Right atrium auricular region (tissue), 2 donors: ENCODE data around the gene CPNE8. TPM values are rescaled to one million over a fixed set of nuclear protein-coding genes. Genes with fewer than 3 reads are reported as not detected.

Source experiments
- DNase-seq: peaks from one replicate; pipeline ENCODE4 v3.0.0-alpha.2; 2019; ENCODE audit warnings: low spot score
- H3K27ac ChIP-seq, 2 donors: fragments of 200-600 bp; sonication (generic); 1 replicate in 1 of 2; 2 replicates in 1 of 2; pipeline ENCODE4 v1.5.1; 2016 to 2019
- H3K27me3 ChIP-seq, 2 donors: fragments of 200-600 bp; sonication (generic); one replicate each; pipeline versions ENCODE4 v1.5.1 to v1.6.0; 2017 to 2019
- H3K36me3 ChIP-seq: fragments of 200-600 bp; sonication (generic); one replicate; pipeline ENCODE4 v1.5.1; 2016
- H3K4me1 ChIP-seq, 2 donors: fragments of 200-600 bp; sonication (generic); one replicate each; pipeline versions ENCODE4 v1.5.1 to v1.6.0; 2017 to 2019
- H3K4me3 ChIP-seq, 2 donors: fragments of 200-600 bp; sonication (generic); 1 replicate in 1 of 2; 2 replicates in 1 of 2; pipeline ENCODE4 v1.5.1; 2017 to 2019; ENCODE audit warnings: mild to moderate bottlenecking in 1 of 2, moderate library complexity in 1 of 2
- H3K9me3 ChIP-seq, 2 donors: fragments of 200-600 bp; sonication (generic); one replicate each; pipeline ENCODE4 v1.5.1; 2019
- CTCF ChIP-seq, 2 donors: fragments of 200-600 bp; sonication (generic); IDR thresholded peaks; one replicate each; pipeline ENCODE4 v1.5.1; 2019; ENCODE audit warnings: antibody characterized with exemption in 2 of 2
- total RNA-seq, 2 donors: library from RNA; depleted of rRNA; stranded (reverse); fragments of >200 nt; gene quantifications; one replicate each; pipeline ENCODE4 v1.1.0, GENCODE V29; 2016

CPNE8 gene
- total RNA-seq, 2 donors from 2014 or later: 33.1 to 36.2 TPM

GRCh38 chr12:38771871-38772270 lies 133.5 kb downstream of the CPNE8 start:
- DNase-seq: no peak
- no peaks in the 10 kb centered on the region for H3K36me3 ChIP-seq
- no peaks in the 10 kb centered on the region for H3K27me3 ChIP-seq
- H3K9me3 ChIP-seq: no peaks in the 10 kb centered on the region
- no peak overlapping the region for H3K27ac ChIP-seq
- TF ChIP-seq CTCF (IDR thresholded peaks at IDR 0.05): no peak
- H3K4me1 ChIP-seq: no peaks in the 10 kb centered on the region
- H3K4me3 ChIP-seq: no peak overlapping the region

DNA sequence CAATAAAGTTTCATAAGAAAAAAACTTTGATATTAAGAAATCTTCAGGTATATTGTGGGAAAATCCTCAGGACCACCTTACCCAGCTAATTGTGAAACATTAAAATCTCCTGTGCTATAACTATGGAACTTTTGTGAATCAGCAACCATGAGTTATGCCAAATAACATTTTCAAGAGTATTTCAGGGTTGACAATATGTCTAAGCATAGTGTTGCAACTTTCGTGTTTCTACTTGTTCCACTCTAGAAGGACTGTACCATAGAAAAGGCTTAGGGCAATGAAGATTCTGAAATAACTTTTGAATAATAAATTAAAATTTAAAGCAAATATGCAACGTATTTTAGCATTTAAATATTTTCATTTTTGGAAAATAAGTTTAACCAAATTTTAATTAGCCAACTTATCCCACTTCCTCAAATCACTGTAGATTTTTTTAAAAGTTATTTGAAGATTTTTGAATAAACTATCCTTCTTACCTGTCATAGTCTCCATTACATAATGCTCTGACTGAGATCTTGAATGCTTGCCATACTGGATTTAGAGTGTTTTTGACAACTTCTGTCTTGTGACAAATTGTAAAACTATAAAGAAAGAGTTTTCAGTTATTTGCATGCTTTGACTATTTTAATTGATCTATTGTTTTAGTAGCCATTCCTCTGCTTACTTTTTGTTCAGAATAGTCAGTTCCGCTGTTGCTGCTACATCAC lies 143.6 kb downstream of the CPNE8 start:
- Histone ChIP-seq H3K4me3 (no peak overlapping the region), H3K36me3 (peaks cover 17% of the 10 kb centered on the region), H3K4me1 (no peaks in the 10 kb centered on the region), H3K27me3 (no peaks in the 10 kb centered on the region), H3K27ac (no peak overlapping the region), H3K9me3 (no peaks in the 10 kb centered on the region)
- no peak for DNase-seq
- TF ChIP-seq CTCF (IDR thresholded peaks at IDR 0.05): no peak

DNA sequence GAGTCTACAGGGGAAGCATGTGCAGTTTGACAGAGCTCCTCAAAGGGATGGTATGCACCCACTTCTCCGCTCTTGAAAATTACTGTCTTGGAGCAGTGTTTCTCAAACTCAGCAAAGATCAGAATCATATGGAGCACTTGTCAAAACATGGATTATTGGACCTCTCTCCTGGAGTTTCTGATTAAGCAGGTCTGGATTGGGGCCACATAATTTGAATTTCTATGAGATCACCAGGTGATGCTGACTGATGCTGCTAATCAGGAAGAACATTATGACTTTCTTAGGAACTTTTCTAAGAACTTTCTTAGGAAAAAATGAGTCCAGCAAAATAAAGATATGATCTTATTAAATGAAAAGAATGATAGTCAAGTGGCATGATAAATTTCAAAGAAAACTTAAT lies 144.3 kb downstream of the CPNE8 start:
- H3K36me3 ChIP-seq: peaks cover 17% of the 10 kb centered on the region
- H3K4me1 ChIP-seq: no peaks in the 10 kb centered on the region
- TF ChIP-seq CTCF (IDR thresholded peaks at IDR 0.05): no peak
- H3K9me3 ChIP-seq: no peaks in the 10 kb centered on the region
- DNase-seq: no peak
- no peak overlapping the region for H3K27ac ChIP-seq
- H3K4me3 ChIP-seq: no peak overlapping the region
- no peaks in the 10 kb centered on the region for H3K27me3 ChIP-seq

- H3K27ac ChIP-seq: no peak overlapping the region
- no peaks in the 10 kb centered on the region for H3K27me3 ChIP-seq
- peaks cover 17% of the 10 kb centered on the region for H3K36me3 ChIP-seq
- no peaks in the 10 kb centered on the region for H3K9me3 ChIP-seq
- no peak overlapping the region for H3K4me3 ChIP-seq
- H3K4me1 ChIP-seq: no peaks in the 10 kb centered on the region
- DNase-seq: no peak
- TF ChIP-seq CTCF (IDR thresholded peaks at IDR 0.05): no peak
These were observed 145.8 kb downstream of the CPNE8 start for GRCh38 chr12:38759621-38760020.

GRCh38 chr12:38746744-38747143 lies 158.6 kb downstream of the CPNE8 start:
- no peaks in the 10 kb centered on the region for H3K4me1 ChIP-seq
- H3K27me3 ChIP-seq: no peaks in the 10 kb centered on the region
- no peak for TF ChIP-seq CTCF (IDR thresholded peaks at IDR 0.05)
- DNase-seq: no peak
- H3K36me3 ChIP-seq: peaks cover 5% of the 10 kb centered on the region
- no peak overlapping the region for H3K27ac ChIP-seq
- H3K9me3 ChIP-seq: no peaks in the 10 kb centered on the region
- no peak overlapping the region for H3K4me3 ChIP-seq

- Histone ChIP-seq H3K4me3 (no peak overlapping the region), H3K9me3 (no peaks in the 10 kb centered on the region), H3K27ac (no peak overlapping the region), H3K27me3 (no peaks in the 10 kb centered on the region), H3K4me1 (no peaks in the 10 kb centered on the region), H3K36me3 (peaks cover 5% of the 10 kb centered on the region)
- TF ChIP-seq CTCF (IDR thresholded peaks at IDR 0.05): no peak
- no peak for DNase-seq
These were observed 159.8 kb downstream of the CPNE8 start for GRCh38 chr12:38745601-38746000.
